SK-N-SH (cell line): ENCODE data around the gene MRPL51. TPM values are rescaled to one million over a fixed set of nuclear protein-coding genes. Genes with fewer than 3 reads are reported as not detected.

Experiments
- CTCF ChIA-PET: fragments of 300-600, 350-600 bp; formaldehyde crosslinking; extraction: SDS; loops from one replicate; lab custom pipeline; 2021; lab: Yijun Ruan, JAX
- POLR2A ChIA-PET: fragments of 350-600 bp; sonication (Branson Sonifier 250); formaldehyde crosslinking; extraction: SDS; loops from one replicate; lab custom pipeline; 2020; ENCODE audit warnings: antibody characterized with exemption, inconsistent platforms; lab: Yijun Ruan, JAX
- DNase-seq: peaks from one replicate; pipeline ENCODE4 v3.0.0; 2012
- H2AFZ ChIP-seq: fragments of 200-600 bp; sonication (generic); 2 replicates; pipeline ENCODE4 v1.8.1; 2016; ENCODE audit warnings: antibody characterized with exemption, mild to moderate bottlenecking, low read depth
- H3F3A ChIP-seq: fragments of 200-600 bp; sonication (generic); replicated peaks from 2 replicates; pipeline ENCODE3; 2016; ENCODE audit warnings: antibody characterized with exemption, mild to moderate bottlenecking; ENCODE audit not compliant: insufficient read depth
- H3K27ac ChIP-seq, 2 experiments: fragments of 200-500 bp in 1 of 2; fragments of 200-600 bp in 1 of 2; sonication (Bioruptor generic) in 1 of 2; sonication (generic), shearing (Covaris generic) in 1 of 2; 2 replicates each; pipeline versions ENCODE4 v1.5.1 to v1.6.1; 2014 to 2016; ENCODE audit warnings: low read depth in 2 of 2, inconsistent platforms in 1 of 2, low read length in 1 of 2, mild to moderate bottlenecking in 1 of 2, mixed read lengths in 1 of 2
- H3K27me3 ChIP-seq: fragments of 200-600 bp; sonication (generic), shearing (Covaris generic); 2 replicates; pipeline ENCODE4 v1.6.1; 2016; ENCODE audit warnings: mixed run types; ENCODE audit not compliant: insufficient read depth
- H3K36me3 ChIP-seq, 2 experiments: fragments of 200-500 bp in 1 of 2; fragments of 200-600 bp in 1 of 2; sonication (Bioruptor generic) in 1 of 2; sonication (generic) in 1 of 2; replicated peaks in 1 of 2; 2 replicates each; pipeline versions ENCODE3 to v1.5.1; 2014 to 2016; ENCODE audit warnings: low read length in 1 of 2, mild to moderate bottlenecking in 1 of 2; ENCODE audit not compliant: insufficient read depth in 2 of 2, control insufficient read depth in 1 of 2
- H3K4me1 ChIP-seq, 2 experiments: fragments of 200-500 bp in 1 of 2; fragments of 200-600 bp in 1 of 2; sonication (Bioruptor generic) in 1 of 2; sonication (generic), shearing (Covaris generic) in 1 of 2; 2 replicates each; pipeline versions ENCODE4 v1.5.1 to v1.6.1; 2014 to 2016; ENCODE audit warnings: low read depth in 1 of 2, low read length in 1 of 2, mixed run types in 1 of 2; ENCODE audit not compliant: insufficient read depth in 2 of 2, control insufficient read depth in 1 of 2
- H3K4me2 ChIP-seq: fragments of 200-600 bp; sonication (generic), shearing (Covaris generic); 2 replicates; pipeline ENCODE4 v1.6.1; 2017; ENCODE audit warnings: mixed run types
- H3K4me3 ChIP-seq, 2 experiments: fragments of 200-500 bp in 1 of 2; fragments of 200-600 bp in 1 of 2; sonication (Bioruptor generic) in 1 of 2; sonication (generic), shearing (Covaris generic) in 1 of 2; 2 replicates each; pipeline versions ENCODE4 v1.5.1 to v1.8.1; 2014 to 2016; ENCODE audit warnings: low read depth in 2 of 2, inconsistent platforms in 1 of 2, low read length in 1 of 2, mild to moderate bottlenecking in 1 of 2, mixed read lengths in 1 of 2, moderate library complexity in 1 of 2
- H3K79me2 ChIP-seq: fragments of 200-600 bp; sonication (generic); 2 replicates; pipeline ENCODE4 v1.8.1; 2017; ENCODE audit warnings: mild to moderate bottlenecking; ENCODE audit not compliant: insufficient read depth
- H3K9ac ChIP-seq: fragments of 200-600 bp; sonication (generic); 2 replicates; pipeline ENCODE4 v1.6.1; 2017; ENCODE audit warnings: mixed run types
- H3K9me2 ChIP-seq: fragments of 200-600 bp; sonication (generic); 2 replicates; pipeline ENCODE4 v1.6.1; 2017; ENCODE audit warnings: mixed run types
- H3K9me3 ChIP-seq: fragments of 200-600 bp; sonication (generic); 2 replicates; pipeline ENCODE4 v1.6.1; 2017; ENCODE audit warnings: mixed run types, mild to moderate bottlenecking, moderate library complexity
- H4K20me1 ChIP-seq: fragments of 200-600 bp; sonication (generic); 2 replicates; pipeline ENCODE4 v1.6.1; 2017; ENCODE audit warnings: mild to moderate bottlenecking, mixed run types; ENCODE audit not compliant: insufficient read depth
- CHD2 ChIP-seq: fragments of 150-350 bp; IDR thresholded peaks from 2 replicates; pipeline ENCODE4 v1.6.1; 2018; ENCODE audit warnings: low read length; ENCODE audit not compliant: partially characterized antibody
- ELF1 ChIP-seq: IDR thresholded peaks from 2 replicates; pipeline ENCODE4 v1.4.0; 2012
- EP300 ChIP-seq, 2 experiments: IDR thresholded peaks; 2 replicates each; pipeline versions ENCODE4 v1.4.0 to v1.6.1; 2012; ENCODE audit warnings: borderline replicate concordance in 1 of 2, low read depth in 1 of 2, low read length in 1 of 2
- EZH2phosphoT487 ChIP-seq: fragments of 200-600 bp; sonication (generic); IDR thresholded peaks from 2 replicates; pipeline ENCODE4 v1.6.1; 2017; ENCODE audit warnings: low read depth, mixed run types, mild to moderate bottlenecking, antibody characterized with exemption, moderate library complexity, borderline replicate concordance
- FOXJ3 ChIP-seq: sonication (generic); formaldehyde crosslinking; IDR thresholded peaks from 2 replicates; pipeline ENCODE4 v1.5.1; 2020; ENCODE audit warnings: mild to moderate bottlenecking, missing genetic modification reagents
- GABPA ChIP-seq: IDR thresholded peaks from 2 replicates; pipeline ENCODE4 v1.4.0; 2012; ENCODE audit warnings: low read depth, mild to moderate bottlenecking
- GATA2 ChIP-seq: sonication (generic); formaldehyde crosslinking; IDR thresholded peaks from 2 replicates; pipeline ENCODE4 v1.5.0; 2020; ENCODE audit warnings: mild to moderate bottlenecking, missing genetic modification reagents
- IRF3 ChIP-seq: fragments of 150-350 bp; IDR thresholded peaks from 2 replicates; pipeline ENCODE4 v1.6.1; 2016; ENCODE audit warnings: mild to moderate bottlenecking, low read depth, low read length
- MXI1 ChIP-seq: IDR thresholded peaks from 2 replicates; pipeline ENCODE4 v1.6.1; 2012; ENCODE audit warnings: mild to moderate bottlenecking, low read depth, low read length, improper control_type of control experiment
- NRF1 ChIP-seq: IDR thresholded peaks from 2 replicates; pipeline ENCODE4 v1.6.1; 2012; ENCODE audit warnings: low read depth, mild to moderate bottlenecking, low read length
- PBX3 ChIP-seq: IDR thresholded peaks from 2 replicates; pipeline ENCODE4; 2012
- POLR2AphosphoS5 ChIP-seq: IDR thresholded peaks from 2 replicates; pipeline ENCODE4 v1.6.1; 2012; ENCODE audit warnings: low read depth, low read length
- RAD21 ChIP-seq: IDR thresholded peaks from 2 replicates; pipeline ENCODE4 v1.6.1; 2012; ENCODE audit warnings: mild to moderate bottlenecking, low read length
- REST ChIP-seq: IDR thresholded peaks from 2 replicates; pipeline ENCODE4 v1.6.1; 2012; ENCODE audit warnings: mild to moderate bottlenecking, low read depth, low read length, moderate library complexity
- RXRA ChIP-seq: IDR thresholded peaks from 2 replicates; pipeline ENCODE4 v1.4.0; 2012; ENCODE audit warnings: low read depth, mild to moderate bottlenecking, borderline replicate concordance
- SMC3 ChIP-seq: IDR thresholded peaks from 2 replicates; pipeline ENCODE4 v1.6.1; 2012; ENCODE audit warnings: low read depth, low read length, improper control_type of control experiment
- TAF1 ChIP-seq: IDR thresholded peaks from 2 replicates; pipeline ENCODE4 v1.6.1; 2012; ENCODE audit warnings: low read depth, mild to moderate bottlenecking, low read length, moderate library complexity, borderline replicate concordance
- YY1 ChIP-seq: IDR thresholded peaks from 2 replicates; pipeline ENCODE4 v1.4.0; 2012; ENCODE audit warnings: low read depth, mild to moderate bottlenecking
- ZBTB33 ChIP-seq: IDR thresholded peaks from 2 replicates; pipeline ENCODE4 v1.4.0; 2012; ENCODE audit warnings: low read depth, borderline replicate concordance
- WGBS: methylation state at CpG from one replicate; pipeline ENCODE4 v1.1.6; 2017; ENCODE audit warnings: low lambda C conversion rate; 5-methylcytosine and 5-hydroxymethylcytosine counted together
- polyA plus RNA-seq, 3 experiments: library from polyadenylated mRNA; depleted of rRNA; stranded (reverse); fragments of >200 nt; gene quantifications; 2 replicates each; pipeline ENCODE4 v1.2.3, GENCODE V29; 2012

MRPL51 gene
- polyA plus RNA-seq, 1 of the 3 experiments (the other 2 are of a cell fraction): 189 TPM

- Histone ChIP-seq H3K27ac (no peak overlapping the region; a peak in 1 of 4 replicates), H2AFZ (no peak overlapping the region), H3K36me3 (peaks cover 46 to 68% of the 10 kb centered on the region in 2 experiments), H3F3A (peaks cover 42% of the 10 kb centered on the region), H3K27me3 (no peaks in the 10 kb centered on the region), H3K9me3 (no peaks in the 10 kb centered on the region), H3K4me2 (no peak overlapping the region), H3K4me3 (no peak overlapping the region), H3K79me2 (peaks cover 28% of the 10 kb centered on the region), H3K9me2 (no peaks in the 10 kb centered on the region), H4K20me1 (no peaks in the 10 kb centered on the region), H3K4me1 (peaks cover 10 to 14% of the 10 kb centered on the region in 2 experiments; a peak in 2 of 4 replicates), H3K9ac (no peak overlapping the region)
- ChIA-PET CTCF (interaction anchor here (1.0 to 1.7 kb wide), 3 partner anchors 8 to 106 kb away, joined by 3 to 9 read pairs (median 3); no protein-coding TSS in a partner anchor), POLR2A (interaction anchor here (3.2 kb wide), 1 partner anchor 9 kb away, joined by 14 read pairs; no protein-coding TSS in a partner anchor)
- DNase-seq: no peak
- 100% methylated on average over 3 of the region's 9 CpGs for WGBS
- TF ChIP-seq EP300 (IDR thresholded peaks at IDR 0.05; ENCODE audit: borderline replicate concordance in 1 of 2, low read depth in 1 of 2, low read length in 1 of 2) (no peak), POLR2AphosphoS5 (no peak), MXI1 (no peak), ELF1 (no peak), SMC3 (no peak), YY1 (no peak), RXRA (no peak), REST (no peak), RAD21 (no peak), PBX3 (no peak), GABPA (no peak), CHD2 (no peak), TAF1 (no peak), IRF3 (no peak), EZH2phosphoT487 (no peak), NRF1 (no peak), GATA2 (CRISPR knock-in tag) (no peak), ZBTB33 (no peak), FOXJ3 (CRISPR knock-in tag) (no peak)
Observed at GRCh38 chr12:6529291-6529737, 36.3 kb upstream of the MRPL51 start.
